ENCODE results near the gene PDX1. TPM values are rescaled to one million over a fixed set of nuclear protein-coding genes. Genes with fewer than 3 reads are reported as not detected.

PDX1 gene
- total and polyA plus RNA-seq, 2 of the 13 experiments (the other 11 are each of a cell fraction or from before 2014, with no cell fraction given), result 0.07 TPM; not detected in 1

GRCh38 chr13:27952876-27953675 is 33.3 kb downstream of the PDX1 start:
- CTCF ChIA-PET (ENCODE audit: low intra/inter-chr PET ratio, low total read pairs), result interaction anchor here (1.2 to 1.6 kb wide), 2 partner anchors 84 to 124 kb away, joined by 4 to 12 read pairs; no protein-coding TSS in a partner anchor
- intact Hi-C loops (cut with micrococcal nuclease; ENCODE audit: unreplicated experiment) (loop anchor here (1.0 kb wide), 1 partner anchor 84 kb away; no protein-coding TSS in a partner anchor), in situ Hi-C loops (cut with HindIII; ENCODE audit: extremely low pct_ligation_motif_present, low pct_unique_long_range_greater_than_20kb) (loop anchor here (25.0 kb wide), 1 partner anchor 991 kb away; no protein-coding TSS in a partner anchor)
- Histone ChIP-seq H3K27ac (ENCODE audit: extremely low read length, insufficient read depth, low read length) (peak overlapping the region; percentile 20), H3K4me1 (ENCODE audit: insufficient read depth, low read length) (peaks cover 25% of the 10 kb centered on the region), H3K36me3 (replicated peaks in 1 of 2; ENCODE audit: control insufficient read depth in 1 of 2, insufficient read depth in 2 of 2, low read length in 2 of 2) (no peaks in the 10 kb centered on the region), H2AFZ (ENCODE audit: low read length) (peak overlapping the region; percentile 76), H3K4me2 (ENCODE audit: low read depth, low read length) (peak overlapping the region; percentile 83), H3K9ac (ENCODE audit: insufficient read depth, low read depth, low read length) (peak overlapping the region; percentile 42), H4K20me1 (ENCODE audit: insufficient read depth, low read length) (no peaks in the 10 kb centered on the region), H3K4me3 (replicated peaks in 1 of 3; ENCODE audit: insufficient read depth in 1 of 3, low read depth in 2 of 3, low read length in 3 of 3) (peak overlapping the region; percentile 45 to 68 (median 53); a peak in 5 of 6 replicates), H3K27me3 (ENCODE audit: control insufficient read depth in 1 of 2, insufficient read depth in 2 of 2, low read length in 2 of 2) (peaks cover 0 to 4% of the 10 kb centered on the region in 2 experiments; a peak in 1 of 5 replicates), H3K9me3 (ENCODE audit: low read length) (no peaks in the 10 kb centered on the region), H3K79me2 (ENCODE audit: insufficient read depth, low read length) (no peaks in the 10 kb centered on the region)
- WGBS (ENCODE audit: low lambda C conversion rate), result 21% methylated on average over 29 of the region's 30 CpGs
- POLR2A ChIA-PET, result interaction anchor here (2.0 kb wide), 1 partner anchor 9 kb away, joined by 9 read pairs; no protein-coding TSS in a partner anchor
- ATAC-seq (peak; percentile 88), FAIRE-seq (peak; percentile 46), DNase-seq (ENCODE audit: low spot score) (peak; percentile 15)
- BruUV-seq (replicated peaks), result no TSS peak
- TF ChIP-seq MIXL1 (CRISPR knock-in tag; IDR thresholded peaks at IDR 0.05) (no peak), NR2F6 (IDR thresholded peaks at IDR 0.05) (no peak), NR2F6 (CRISPR knock-in tag; IDR thresholded peaks at IDR 0.05) (peak; percentile 40; the same call in 1 of the 2 replicates), SOX6 (IDR thresholded peaks at IDR 0.05) (no peak), SOX6 (CRISPR knock-in tag; IDR thresholded peaks at IDR 0.05) (0 out of 2 replicates have a peak, but pooled peaks have one; percentile 18), SCMH1 (CRISPR knock-in tag; IDR thresholded peaks at IDR 0.05; ENCODE audit: borderline replicate concordance) (no peak), HNF4G (IDR thresholded peaks at IDR 0.05; ENCODE audit: borderline replicate concordance, low read depth, low read length) (peak; percentile 28; the same call in 1 of the 2 replicates), HNF4G (CRISPR knock-in tag; IDR thresholded peaks at IDR 0.05; ENCODE audit: borderline replicate concordance, low read depth) (no peak), ZNF331 (CRISPR knock-in tag; IDR thresholded peaks at IDR 0.05) (0 out of 2 replicates have a peak, but pooled peaks have one; percentile 12), SALL1 (CRISPR knock-in tag; IDR thresholded peaks at IDR 0.05) (peak; percentile 27; the same call in 1 of the 2 replicates), ZNF430 (CRISPR knock-in tag; IDR thresholded peaks at IDR 0.05) (0 out of 2 replicates have a peak, but pooled peaks have one; percentile 22), NONO (IDR thresholded peaks at IDR 0.05) (no peak), NONO (CRISPR knock-in tag; conservative IDR thresholded peaks at IDR 0.05) (0 out of 2 replicates have a peak, but pooled peaks have one; percentile 5), ASH2L (IDR thresholded peaks at IDR 0.05; ENCODE audit: insufficient read length, low read depth, low read length) (peak; percentile 8), ZMYM3 (CRISPR knock-in tag; IDR thresholded peaks at IDR 0.05) (0 out of 2 replicates have a peak, but pooled peaks have one; percentile 30), ZFP82 (CRISPR knock-in tag; IDR thresholded peaks at IDR 0.05; ENCODE audit: borderline replicate concordance) (no peak)
- TF ChIP-seq, protein P1, sequence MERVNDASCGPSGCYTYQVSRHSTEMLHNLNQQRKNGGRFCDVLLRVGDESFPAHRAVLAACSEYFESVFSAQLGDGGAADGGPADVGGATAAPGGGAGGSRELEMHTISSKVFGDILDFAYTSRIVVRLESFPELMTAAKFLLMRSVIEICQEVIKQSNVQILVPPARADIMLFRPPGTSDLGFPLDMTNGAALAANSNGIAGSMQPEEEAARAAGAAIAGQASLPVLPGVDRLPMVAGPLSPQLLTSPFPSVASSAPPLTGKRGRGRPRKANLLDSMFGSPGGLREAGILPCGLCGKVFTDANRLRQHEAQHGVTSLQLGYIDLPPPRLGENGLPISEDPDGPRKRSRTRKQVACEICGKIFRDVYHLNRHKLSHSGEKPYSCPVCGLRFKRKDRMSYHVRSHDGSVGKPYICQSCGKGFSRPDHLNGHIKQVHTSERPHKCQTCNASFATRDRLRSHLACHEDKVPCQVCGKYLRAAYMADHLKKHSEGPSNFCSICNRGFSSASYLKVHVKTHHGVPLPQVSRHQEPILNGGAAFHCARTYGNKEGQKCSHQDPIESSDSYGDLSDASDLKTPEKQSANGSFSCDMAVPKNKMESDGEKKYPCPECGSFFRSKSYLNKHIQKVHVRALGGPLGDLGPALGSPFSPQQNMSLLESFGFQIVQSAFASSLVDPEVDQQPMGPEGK (CRISPR knock-in tag; IDR thresholded peaks at IDR 0.05), result peak; percentile 30; the same call in 1 of the 2 replicates
- TF ChIP-seq, protein P2, sequence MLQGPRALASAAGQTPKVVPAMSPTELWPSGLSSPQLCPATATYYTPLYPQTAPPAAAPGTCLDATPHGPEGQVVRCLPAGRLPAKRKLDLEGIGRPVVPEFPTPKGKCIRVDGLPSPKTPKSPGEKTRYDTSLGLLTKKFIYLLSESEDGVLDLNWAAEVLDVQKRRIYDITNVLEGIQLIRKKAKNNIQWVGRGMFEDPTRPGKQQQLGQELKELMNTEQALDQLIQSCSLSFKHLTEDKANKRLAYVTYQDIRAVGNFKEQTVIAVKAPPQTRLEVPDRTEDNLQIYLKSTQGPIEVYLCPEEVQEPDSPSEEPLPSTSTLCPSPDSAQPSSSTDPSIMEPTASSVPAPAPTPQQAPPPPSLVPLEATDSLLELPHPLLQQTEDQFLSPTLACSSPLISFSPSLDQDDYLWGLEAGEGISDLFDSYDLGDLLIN (CRISPR knock-in tag; IDR thresholded peaks at IDR 0.05; ENCODE audit: borderline replicate concordance), result no peak
- TF ChIP-seq, protein P3, sequence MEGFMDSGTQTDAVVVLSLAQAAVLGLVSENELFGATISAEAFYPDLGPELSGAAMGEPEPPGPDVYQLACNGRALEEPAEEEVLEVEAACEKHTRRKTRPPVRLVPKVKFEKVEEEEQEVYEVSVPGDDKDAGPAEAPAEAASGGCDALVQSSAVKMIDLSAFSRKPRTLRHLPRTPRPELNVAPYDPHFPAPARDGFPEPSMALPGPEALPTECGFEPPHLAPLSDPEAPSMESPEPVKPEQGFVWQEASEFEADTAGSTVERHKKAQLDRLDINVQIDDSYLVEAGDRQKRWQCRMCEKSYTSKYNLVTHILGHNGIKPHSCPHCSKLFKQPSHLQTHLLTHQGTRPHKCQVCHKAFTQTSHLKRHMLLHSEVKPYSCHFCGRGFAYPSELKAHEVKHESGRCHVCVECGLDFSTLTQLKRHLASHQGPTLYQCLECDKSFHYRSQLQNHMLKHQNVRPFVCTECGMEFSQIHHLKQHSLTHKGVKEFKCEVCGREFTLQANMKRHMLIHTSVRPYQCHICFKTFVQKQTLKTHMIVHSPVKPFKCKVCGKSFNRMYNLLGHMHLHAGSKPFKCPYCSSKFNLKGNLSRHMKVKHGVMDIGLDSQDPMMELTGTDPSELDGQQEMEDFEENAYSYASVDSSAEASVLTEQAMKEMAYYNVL (CRISPR knock-in tag; IDR thresholded peaks at IDR 0.05; ENCODE audit: borderline replicate concordance), result 0 out of 2 replicates have a peak, but pooled peaks have one; percentile 11
